H1 (cell line): ENCODE data around the gene TOM1. TPM values are rescaled to one million over a fixed set of nuclear protein-coding genes. Genes with fewer than 3 reads are reported as not detected.
"Not testable (repeated sequence)": the region's sequence is repeated elsewhere in the genome, so short reads cannot be mapped to it uniquely, and the experiment has no call there.

ENCODE experiments used
- CTCF ChIA-PET: fragments of 300-600 bp; sonication (Branson Sonifier 250); formaldehyde crosslinking; loops from one replicate; lab custom pipeline; 2021; ENCODE audit not compliant: partially characterized antibody; lab: Charles Lee
- POLR2A ChIA-PET: fragments of 300-600 bp; sonication (Branson Sonifier 250); formaldehyde crosslinking; loops from one replicate; lab custom pipeline; 2021; ENCODE audit warnings: inconsistent platforms; ENCODE audit not compliant: partially characterized antibody; lab: Charles Lee
- DNase-seq, 2 experiments: peaks; one replicate each; pipeline versions ENCODE4 v3.0.0 to v3.0.0-alpha.2; 2010 to 2022; ENCODE audit warnings: low spot score in 2 of 2, low read depth in 1 of 2, mixed read lengths in 1 of 2
- FAIRE-seq: peaks from 2 replicates; lab custom pipeline; 2011; peaks lifted over from hg19 to GRCh38; lab: Jason Lieb, UNC
- H2AFZ ChIP-seq: 2 replicates; pipeline ENCODE4 v1.8.1; 2012; ENCODE audit warnings: low read length, inconsistent platforms
- H2AK5ac ChIP-seq: 2 replicates; pipeline ENCODE4 v1.6.1; 2013; ENCODE audit warnings: low read depth, low read length
- H2BK120ac ChIP-seq: replicated peaks from 2 replicates; pipeline ENCODE3; 2013; ENCODE audit warnings: low read depth, low read length, inconsistent platforms
- H2BK12ac ChIP-seq: 2 replicates; pipeline ENCODE4 v1.6.1; 2013; ENCODE audit warnings: low read depth, low read length
- H2BK15ac ChIP-seq: 2 replicates; pipeline ENCODE4 v1.6.1; 2013; ENCODE audit warnings: low read length
- H2BK20ac ChIP-seq: 2 replicates; pipeline ENCODE4 v1.6.1; 2013; ENCODE audit warnings: low read length
- H2BK5ac ChIP-seq: 2 replicates; pipeline ENCODE4 v1.6.1; 2013; ENCODE audit warnings: low read depth, low read length
- H3K14ac ChIP-seq: 2 replicates; pipeline ENCODE4 v1.6.1; 2013; ENCODE audit warnings: inconsistent platforms; ENCODE audit not compliant: insufficient read length
- H3K18ac ChIP-seq: 2 replicates; pipeline ENCODE4 v1.6.1; 2013; ENCODE audit warnings: low read length; ENCODE audit errors: extremely low read depth
- H3K23ac ChIP-seq: 2 replicates; pipeline ENCODE4 v1.6.1; 2013; ENCODE audit warnings: inconsistent platforms; ENCODE audit not compliant: insufficient read length
- H3K23me2 ChIP-seq: 2 replicates; pipeline ENCODE4 v1.6.1; 2013; ENCODE audit warnings: low read depth, low read length
- H3K27ac ChIP-seq: 2 replicates; pipeline ENCODE4 v1.6.1; 2011; ENCODE audit warnings: low read depth, low read length, inconsistent platforms
- H3K27me3 ChIP-seq, 4 experiments: replicated peaks in 1 of 4; 1 replicate in 1 of 4; 2 replicates in 3 of 4; pipeline versions ENCODE4 v1.6.1 to v1.8.1; 2011 to 2013; ENCODE audit warnings: low read length in 3 of 4, mild to moderate bottlenecking in 3 of 4, inconsistent platforms in 2 of 4, mixed read lengths in 2 of 4, moderate library complexity in 1 of 4; ENCODE audit not compliant: control insufficient read depth in 3 of 4, insufficient read depth in 3 of 4; ENCODE audit errors: extremely low read depth in 1 of 4
- H3K36me3 ChIP-seq, 4 experiments: 2 replicates each; pipeline versions ENCODE4 v1.6.1 to v1.8.1; 2011 to 2013; ENCODE audit warnings: mild to moderate bottlenecking in 4 of 4, low read length in 3 of 4, moderate library complexity in 2 of 4, control low read depth in 1 of 4, inconsistent platforms in 1 of 4; ENCODE audit not compliant: insufficient read depth in 4 of 4, control insufficient read depth in 2 of 4
- H3K4ac ChIP-seq: replicated peaks from 2 replicates; pipeline ENCODE3; 2013; ENCODE audit warnings: low read length, low read depth, mixed read lengths, inconsistent platforms; ENCODE audit not compliant: insufficient read length
- H3K4me1 ChIP-seq, 4 experiments: replicated peaks in 1 of 4; 1 replicate in 1 of 4; 2 replicates in 3 of 4; pipeline versions ENCODE4 v1.6.1 to v1.8.1; 2011 to 2013; ENCODE audit warnings: low read length in 3 of 4, inconsistent platforms in 2 of 4, mixed read lengths in 1 of 4; ENCODE audit not compliant: insufficient read depth in 4 of 4, control insufficient read depth in 3 of 4
- H3K4me2 ChIP-seq, 2 experiments: 2 replicates each; pipeline versions ENCODE4 v1.6.1 to v1.8.1; 2011 to 2013; ENCODE audit warnings: low read depth in 2 of 2, low read length in 2 of 2, control low read depth in 1 of 2, inconsistent platforms in 1 of 2, mild to moderate bottlenecking in 1 of 2; ENCODE audit not compliant: insufficient read depth in 1 of 2
- H3K4me3 ChIP-seq, 4 experiments: fragments of 200-600, 300-600 bp in 1 of 4; sonication (generic), shearing (Covaris generic), sonication (Bioruptor Twin) in 1 of 4; 2 replicates each; pipeline versions ENCODE4 v1.5.1 to v1.8.1; 2011 to 2016; ENCODE audit warnings: low read length in 4 of 4, low read depth in 3 of 4, control low read depth in 2 of 4, inconsistent platforms in 2 of 4, mild to moderate bottlenecking in 2 of 4, mixed read lengths in 1 of 4, moderate library complexity in 1 of 4; ENCODE audit not compliant: insufficient read depth in 2 of 4; ENCODE audit errors: extremely low read depth in 1 of 4
- H3K56ac ChIP-seq: replicated peaks from 2 replicates; pipeline ENCODE3; 2013; ENCODE audit warnings: low read depth, mild to moderate bottlenecking, mixed read lengths, low read length, inconsistent platforms; ENCODE audit not compliant: insufficient read length
- H3K79me1 ChIP-seq: 2 replicates; pipeline ENCODE4 v1.6.1; 2013; ENCODE audit warnings: low read depth, low read length, control low read depth
- H3K79me2 ChIP-seq, 2 experiments: 2 replicates each; pipeline versions ENCODE4 v1.6.1 to v1.8.1; 2012 to 2013; ENCODE audit warnings: low read length in 2 of 2, mild to moderate bottlenecking in 2 of 2, inconsistent platforms in 1 of 2; ENCODE audit not compliant: insufficient read depth in 2 of 2, control insufficient read depth in 1 of 2
- H3K9ac ChIP-seq, 4 experiments: replicated peaks in 1 of 4; 1 replicate in 1 of 4; 2 replicates in 3 of 4; pipeline versions ENCODE4 v1.6.1 to v1.8.1; 2011 to 2013; ENCODE audit warnings: low read depth in 3 of 4, low read length in 3 of 4, control low read depth in 2 of 4, mild to moderate bottlenecking in 2 of 4, moderate library complexity in 2 of 4, inconsistent platforms in 1 of 4; ENCODE audit errors: extremely low read depth in 1 of 4
- H3K9me3 ChIP-seq, 2 experiments: 2 replicates each; pipeline versions ENCODE4 v1.6.1 to v1.8.1; 2012 to 2013; ENCODE audit warnings: mild to moderate bottlenecking in 2 of 2, moderate library complexity in 2 of 2, control low read depth in 1 of 2, inconsistent platforms in 1 of 2, low read depth in 1 of 2, low read length in 1 of 2, mixed read lengths in 1 of 2; ENCODE audit not compliant: insufficient read depth in 2 of 2
- H4K20me1 ChIP-seq, 2 experiments: replicated peaks in 1 of 2; 2 replicates each; pipeline versions ENCODE3 to v1.8.1; 2011 to 2013; ENCODE audit warnings: inconsistent platforms in 2 of 2, low read length in 2 of 2, mild to moderate bottlenecking in 1 of 2; ENCODE audit not compliant: insufficient read depth in 2 of 2, control insufficient read depth in 1 of 2
- H4K5ac ChIP-seq: 2 replicates; pipeline ENCODE4 v1.6.1; 2013; ENCODE audit warnings: low read length, low read depth, mixed read lengths, inconsistent platforms; ENCODE audit not compliant: insufficient read length
- H4K8ac ChIP-seq: 2 replicates; pipeline ENCODE4 v1.8.0; 2013; ENCODE audit warnings: mild to moderate bottlenecking, moderate library complexity, low read length, inconsistent platforms; ENCODE audit not compliant: insufficient read depth; ENCODE audit errors: extremely low read depth
- H4K91ac ChIP-seq: replicated peaks from 2 replicates; pipeline ENCODE3; 2013; ENCODE audit warnings: low read length, mixed read lengths, inconsistent platforms; ENCODE audit not compliant: insufficient read length
- GABPA ChIP-seq: IDR thresholded peaks from 2 replicates; pipeline ENCODE4 v1.6.1; 2011; ENCODE audit warnings: mild to moderate bottlenecking, low read length, moderate library complexity, borderline replicate concordance; ENCODE audit not compliant: insufficient read depth
- WGBS, 2 experiments: shearing (Covaris generic) in 1 of 2; methylation state at CpG; one replicate each; pipeline versions ENCODE4 v1.1.6 to v1.1.7; 2013 to 2015; ENCODE audit warnings: low lambda C conversion rate in 2 of 2, mixed read lengths in 2 of 2, inconsistent platforms in 1 of 2, low coverage in 1 of 2, missing lambda C conversion rate in 1 of 2; ENCODE audit not compliant: insufficient replicate concordance in 2 of 2, insufficient coverage in 1 of 2, insufficient read length in 1 of 2; ENCODE audit errors: extremely low coverage in 1 of 2, missing lambda C conversion rate in 1 of 2; 5-methylcytosine and 5-hydroxymethylcytosine counted together
- polyA plus RNA-seq, 7 experiments: library from polyadenylated mRNA; depleted of rRNA in 3 of 7; stranded (reverse) in 5 of 7; unstranded in 2 of 7; fragments of >200 nt in 5 of 7; fragments of 200-250 nt in 2 of 7; gene quantifications; 1 replicate in 5 of 7; 2 replicates in 1 of 7; 4 replicates in 1 of 7; pipeline versions ENCODE4 v1.2.1 to v1.2.3, GENCODE V29; 2011 to 2013; ENCODE audit warnings: missing spikeins in 2 of 7, mixed read lengths in 2 of 7
- total RNA-seq: library from RNA; stranded (reverse); fragmentation: NEBNext Ultra II Directional; extraction: Animal tissue kit (Norgen Biotek cat#: 25700); gene quantifications from 2 replicates; pipeline ENCODE4 v1.2.1, GENCODE V29; 2021

TOM1 gene
- total and polyA plus RNA-seq, 2 of the 8 experiments (the other 6 are each of a cell fraction or from before 2014, with no cell fraction given): 25.1 to 39.2 TPM

DNA sequence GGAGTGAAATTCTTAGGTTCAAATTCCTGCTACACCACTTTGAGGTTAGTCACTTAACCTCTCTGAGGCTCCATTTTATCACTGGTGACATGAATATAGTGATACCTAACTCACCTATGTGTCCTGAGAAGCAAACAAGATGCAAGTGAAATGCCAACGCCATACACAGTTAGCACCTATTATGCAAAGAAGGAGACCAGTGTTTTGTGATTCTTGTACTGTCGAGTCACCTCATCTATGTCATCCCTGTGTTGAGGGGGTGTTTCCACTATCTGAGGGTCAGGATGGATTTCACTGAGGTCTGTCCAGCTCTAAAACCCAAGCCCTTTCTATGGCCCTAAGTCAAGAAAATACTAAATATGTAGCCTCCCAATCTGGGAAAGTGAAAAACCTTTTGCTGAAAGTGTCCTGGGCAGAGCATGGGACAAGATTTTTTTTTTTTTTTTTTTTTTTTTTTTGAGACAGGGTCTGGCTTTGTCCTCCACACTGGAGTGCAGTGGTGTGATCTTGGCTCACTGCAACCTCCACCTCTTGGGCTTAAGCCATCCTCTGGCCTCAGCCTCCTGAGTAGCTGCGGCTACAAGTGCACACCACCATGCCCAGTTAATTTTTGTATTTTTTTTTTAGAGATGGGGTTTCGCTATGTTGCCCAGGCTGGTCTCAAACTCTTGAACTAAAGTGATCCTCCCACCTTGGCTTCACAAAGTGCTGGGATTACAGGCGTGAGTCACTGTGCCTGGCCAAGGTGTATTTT is 95.3 kb downstream of the TOM1 start (continued):
- TF ChIP-seq GABPA: no peak
- TF ChIP-seq, all 59 proteins: peak for 0

DNA sequence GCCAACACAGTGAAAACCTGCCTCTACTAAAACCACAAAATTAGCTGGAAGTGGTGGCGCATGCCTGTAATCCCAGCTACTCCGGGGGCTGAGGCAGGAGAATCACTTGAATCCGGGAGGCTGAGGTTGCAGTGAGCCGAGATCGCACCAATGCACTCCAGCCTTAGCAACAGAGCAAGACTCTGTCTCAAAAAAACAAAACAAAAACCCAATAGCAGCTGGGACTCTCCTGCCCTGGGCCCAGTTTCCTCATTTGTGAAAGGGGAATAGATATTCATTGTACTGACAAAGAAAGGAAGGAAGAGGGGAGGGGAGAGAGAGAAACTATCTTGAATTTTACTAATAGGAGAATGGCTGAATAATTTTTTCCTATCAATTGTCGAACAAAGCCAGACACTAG is 96.9 kb downstream of the TOM1 start:
- H4K8ac ChIP-seq, H3K9ac ChIP-seq, H4K20me1 ChIP-seq, H4K5ac ChIP-seq, FAIRE-seq, H4K91ac ChIP-seq, H3K23me2 ChIP-seq, H3K4me2 ChIP-seq, H3K79me1 ChIP-seq, H3K14ac ChIP-seq, H3K9me3 ChIP-seq, H2BK120ac ChIP-seq, H3K27ac ChIP-seq, H3K18ac ChIP-seq, H3K56ac ChIP-seq, H3K4me3 ChIP-seq, H3K27me3 ChIP-seq, H2BK15ac ChIP-seq, H2BK20ac ChIP-seq, H2BK5ac ChIP-seq, DNase-seq, H3K4ac ChIP-seq, H2AK5ac ChIP-seq, H3K23ac ChIP-seq: not testable (repeated sequence)
- 0 out of 2 replicates have a peak overlapping the region, but pooled peaks have one; percentile 63 for H2AFZ ChIP-seq
- H3K36me3 ChIP-seq: peaks cover 3 to 12% (median 7%) of the 10 kb centered on the region in 4 experiments
- WGBS, 2 experiments: 78% methylated on average over 6 of the region's 6 CpGs; no CpG with 5 or more reads in 1 of the 2 experiments
- 0 out of 2 replicates have a peak overlapping the region, but pooled peaks have one; percentile 60 for H2BK12ac ChIP-seq
- peaks cover 12 to 17% of the 10 kb centered on the region in 2 experiments for H3K79me2 ChIP-seq
- CTCF ChIA-PET: interaction anchor here (1.1 to 3.1 kb wide), 9 partner anchors 8 to 102 kb away, joined by 3 to 9 read pairs (median 4); no protein-coding TSS in a partner anchor
- POLR2A ChIA-PET: interaction anchor here (0.7 to 57.4 kb wide), 3 partner anchors 1 to 44 kb away, joined by 3 to 1995 read pairs (median 1995); partner anchors contain the start of genes HMOX1 and MCM5
- peaks cover 7 to 13% (median 9%) of the 10 kb centered on the region in 4 experiments for H3K4me1 ChIP-seq
